CD4-positive, alpha-beta T cell (primary cell): ENCODE measurements around the gene LAMA2. TPM values are rescaled to one million over a fixed set of nuclear protein-coding genes. Genes with fewer than 3 reads are reported as not detected.

Experiments used
- ATAC-seq: fragments of 200-7000 bp; cut with Tn5 transposase; one replicate; pipeline ENCODE4 v1.10.0; 2022; ENCODE audit warnings: mild to moderate bottlenecking; ENCODE audit not compliant: poor library complexity
- CTCF ChIA-PET: fragments of 350-600 bp; sonication (Branson Sonifier 250); formaldehyde crosslinking; loops from one replicate; lab custom pipeline; 2021; ENCODE audit warnings: antibody characterized with exemption, inconsistent platforms; lab: Charles Lee
- POLR2A ChIA-PET: fragments of 350-600 bp; sonication (Branson Sonifier 250); formaldehyde crosslinking; loops from one replicate; lab custom pipeline; 2021; ENCODE audit warnings: antibody characterized with exemption, inconsistent platforms; lab: Charles Lee
- DNase-seq, 14 experiments: peaks; one replicate each; pipeline ENCODE4 v3.0.0-alpha.2; 2013 to 2020; ENCODE audit warnings: mixed read lengths in 2 of 14
- H3K27ac ChIP-seq, 2 donors: one replicate each; pipeline versions ENCODE4 v1.5.1 to v1.7.0; 2013; ENCODE audit warnings: low read length in 2 of 2, low read depth in 1 of 2, mild to moderate bottlenecking in 1 of 2
- H3K27me3 ChIP-seq, 2 experiments: 1 replicate in 1 of 2; 2 replicates in 1 of 2; pipeline versions ENCODE4 v1.6.1 to v1.7.0; 2013; ENCODE audit warnings: low read length in 2 of 2, control low read depth in 1 of 2, mild to moderate bottlenecking in 1 of 2, moderate library complexity in 1 of 2; ENCODE audit not compliant: insufficient read depth in 2 of 2, control insufficient read depth in 1 of 2
- H3K36me3 ChIP-seq: one replicate; pipeline ENCODE4 v1.6.1; 2013; ENCODE audit warnings: low read length, control low read depth; ENCODE audit not compliant: insufficient read depth
- H3K4me1 ChIP-seq: one replicate; pipeline ENCODE4 v1.6.1; 2013; ENCODE audit warnings: low read length, control low read depth; ENCODE audit not compliant: insufficient read depth
- H3K4me3 ChIP-seq: one replicate; pipeline ENCODE4 v1.5.1; 2013; ENCODE audit warnings: mild to moderate bottlenecking, low read length, moderate library complexity
- H3K9me3 ChIP-seq, 2 experiments: 1 replicate in 1 of 2; 2 replicates in 1 of 2; pipeline versions ENCODE4 v1.6.1 to v1.7.0; 2013; ENCODE audit warnings: low read length in 2 of 2, mild to moderate bottlenecking in 2 of 2, control low read depth in 1 of 2, moderate library complexity in 1 of 2; ENCODE audit not compliant: control insufficient read depth in 1 of 2, insufficient read depth in 1 of 2
- H3K27ac Mint-ChIP-seq: one replicate; pipeline ENCODE4 v1.8.0; 2020; ENCODE audit warnings: mixed read lengths
- H3K27me3 Mint-ChIP-seq: one replicate; pipeline ENCODE4 v1.8.0; 2021; ENCODE audit warnings: mixed read lengths
- H3K36me3 Mint-ChIP-seq: one replicate; pipeline ENCODE4 v1.8.0; 2021; ENCODE audit warnings: low read depth, mixed read lengths
- H3K4me1 Mint-ChIP-seq: one replicate; pipeline ENCODE4 v1.8.0; 2021; ENCODE audit warnings: low read depth, mixed read lengths
- H3K4me3 Mint-ChIP-seq: one replicate; pipeline ENCODE4 v1.8.0; 2020; ENCODE audit warnings: mild to moderate bottlenecking, mixed read lengths
- H3K9me3 Mint-ChIP-seq: one replicate; pipeline ENCODE4 v1.8.0; 2020; ENCODE audit warnings: mixed read lengths
- intact Hi-C, 2 experiments: fragments of 100-400 bp; cut with DNase I in 1 of 2; cut with micrococcal nuclease in 1 of 2; formaldehyde crosslinking; loops; one replicate each; pipeline versions ENCODE4 v1.15.1 to v1.9.0; 2023 to 2025; cut with DNase I, micrococcal nuclease
- total RNA-seq, 174 experiments: library from RNA in 2 of 174; stranded (reverse) in 2 of 174; gene quantifications; one replicate each; pipeline ENCODE4 v1.2.3 and lab custom pipeline; 2021 to 2026
- TF ChIP-seq, protein P1 (sequence below): fragments of 200-600 bp; IDR thresholded peaks from one replicate; pipeline ENCODE4 v1.8.0; 2022; ENCODE audit warnings: antibody characterized with exemption, mild to moderate bottlenecking

LAMA2 gene
- total RNA-seq, 2 experiments from 2014 or later = 0.05 to 0.06 TPM

DNA sequence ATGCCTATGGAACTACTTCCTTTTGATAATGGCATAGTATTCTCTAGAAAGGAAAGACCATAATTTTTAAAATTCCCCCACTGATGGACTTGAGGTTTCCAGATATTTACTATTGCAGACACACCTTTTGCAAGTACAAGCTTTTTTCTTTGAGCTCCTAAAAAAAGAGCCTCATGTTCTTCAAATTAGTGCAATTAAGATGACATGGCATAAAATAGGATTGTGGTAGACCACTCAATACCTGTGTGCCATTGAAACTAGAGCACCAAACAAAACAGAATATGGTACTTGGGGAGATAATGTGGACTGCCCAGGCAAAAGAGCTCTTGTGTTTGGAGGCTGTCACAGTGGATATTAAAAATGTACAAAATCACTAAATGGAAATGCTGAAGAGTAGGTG is 19.0 kb upstream of the LAMA2 start:
- intact Hi-C loops = no loop called here
- H3K4me1 ChIP-seq = no peaks in the 10 kb centered on the region
- no peak for ATAC-seq
- H3K27me3 ChIP-seq = no peaks in the 10 kb centered on the region
- Mint-ChIP-seq H3K27ac (no peak overlapping the region), H3K9me3 (no peaks in the 10 kb centered on the region), H3K4me1 (no peaks in the 10 kb centered on the region), H3K4me3 (no peak overlapping the region), H3K27me3 (peaks cover 12% of the 10 kb centered on the region), H3K36me3 (no peaks in the 10 kb centered on the region)
- no peak for DNase-seq
- TF ChIP-seq, protein P1, sequence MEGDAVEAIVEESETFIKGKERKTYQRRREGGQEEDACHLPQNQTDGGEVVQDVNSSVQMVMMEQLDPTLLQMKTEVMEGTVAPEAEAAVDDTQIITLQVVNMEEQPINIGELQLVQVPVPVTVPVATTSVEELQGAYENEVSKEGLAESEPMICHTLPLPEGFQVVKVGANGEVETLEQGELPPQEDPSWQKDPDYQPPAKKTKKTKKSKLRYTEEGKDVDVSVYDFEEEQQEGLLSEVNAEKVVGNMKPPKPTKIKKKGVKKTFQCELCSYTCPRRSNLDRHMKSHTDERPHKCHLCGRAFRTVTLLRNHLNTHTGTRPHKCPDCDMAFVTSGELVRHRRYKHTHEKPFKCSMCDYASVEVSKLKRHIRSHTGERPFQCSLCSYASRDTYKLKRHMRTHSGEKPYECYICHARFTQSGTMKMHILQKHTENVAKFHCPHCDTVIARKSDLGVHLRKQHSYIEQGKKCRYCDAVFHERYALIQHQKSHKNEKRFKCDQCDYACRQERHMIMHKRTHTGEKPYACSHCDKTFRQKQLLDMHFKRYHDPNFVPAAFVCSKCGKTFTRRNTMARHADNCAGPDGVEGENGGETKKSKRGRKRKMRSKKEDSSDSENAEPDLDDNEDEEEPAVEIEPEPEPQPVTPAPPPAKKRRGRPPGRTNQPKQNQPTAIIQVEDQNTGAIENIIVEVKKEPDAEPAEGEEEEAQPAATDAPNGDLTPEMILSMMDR = no peak
- no peak overlapping the region for H3K27ac ChIP-seq
- CTCF ChIA-PET = no interaction called here
- no peak overlapping the region for H3K4me3 ChIP-seq
- POLR2A ChIA-PET = no interaction called here
- H3K9me3 ChIP-seq = peaks cover 4 to 5% of the 10 kb centered on the region in 2 experiments
- no peaks in the 10 kb centered on the region for H3K36me3 ChIP-seq

DNA sequence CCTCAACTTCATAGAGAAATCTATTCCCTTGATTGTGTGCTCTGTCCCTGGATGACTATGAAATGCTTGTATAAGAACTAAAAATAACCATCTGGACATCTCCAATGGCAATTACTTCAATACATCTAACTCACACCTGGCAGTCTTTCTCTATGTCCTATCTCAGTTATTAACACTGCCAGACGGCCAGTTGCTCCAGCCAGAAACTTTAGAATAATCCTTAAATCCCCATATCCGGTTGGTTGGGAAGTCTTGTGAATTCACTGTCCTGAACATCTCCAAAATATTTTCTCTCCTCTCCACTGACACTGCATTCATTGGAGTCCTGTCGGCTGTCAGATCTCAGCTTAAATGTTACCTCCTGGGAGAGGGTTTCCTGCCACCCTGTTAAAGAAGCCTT is 12.2 kb upstream of the LAMA2 start:
- TF ChIP-seq, protein P1 = no peak
- ATAC-seq = no peak
- H3K4me3 Mint-ChIP-seq = no peak overlapping the region
- intact Hi-C loops = no loop called here
- POLR2A ChIA-PET = no interaction called here
- Histone ChIP-seq H3K4me1 (no peaks in the 10 kb centered on the region), H3K4me3 (no peak overlapping the region), H3K27me3 (no peaks in the 10 kb centered on the region), H3K27ac (no peak overlapping the region), H3K36me3 (no peaks in the 10 kb centered on the region), H3K9me3 (no peaks in the 10 kb centered on the region)
- no peaks in the 10 kb centered on the region for H3K4me1 Mint-ChIP-seq
- H3K36me3 Mint-ChIP-seq = no peaks in the 10 kb centered on the region
- CTCF ChIA-PET = no interaction called here
- no peak for DNase-seq
- no peak overlapping the region for H3K27ac Mint-ChIP-seq
- H3K9me3 Mint-ChIP-seq = no peaks in the 10 kb centered on the region
- H3K27me3 Mint-ChIP-seq = peaks cover 24% of the 10 kb centered on the region

DNA sequence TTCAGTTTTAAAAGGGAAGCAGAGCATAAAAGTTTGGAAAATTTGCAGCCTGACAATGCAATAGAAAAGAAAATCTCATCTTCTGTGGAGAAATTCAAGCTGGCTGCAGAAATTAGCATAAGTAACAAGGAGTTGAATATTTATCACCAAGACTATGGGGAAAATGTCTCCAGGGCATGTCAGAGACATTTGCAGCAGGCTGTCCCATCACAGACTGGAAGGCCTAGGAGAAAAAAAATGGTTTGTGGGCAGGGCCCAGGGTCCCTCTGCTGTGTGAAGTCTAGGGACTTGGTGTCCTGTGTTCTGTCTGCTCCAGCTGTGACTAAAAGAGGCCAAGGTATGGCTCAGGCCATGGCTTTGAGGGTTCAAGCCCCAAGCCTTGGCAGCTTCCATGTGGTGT is 8.1 kb upstream of the LAMA2 start:
- H3K27ac ChIP-seq = no peak overlapping the region
- Mint-ChIP-seq H3K27me3 (peaks cover 24% of the 10 kb centered on the region), H3K9me3 (no peaks in the 10 kb centered on the region), H3K4me1 (no peaks in the 10 kb centered on the region), H3K27ac (no peak overlapping the region), H3K36me3 (no peaks in the 10 kb centered on the region), H3K4me3 (no peak overlapping the region)
- no peak overlapping the region for H3K4me3 ChIP-seq
- H3K36me3 ChIP-seq = no peaks in the 10 kb centered on the region
- POLR2A ChIA-PET = no interaction called here
- TF ChIP-seq, protein P1 = no peak
- no peak for DNase-seq
- intact Hi-C loops = no loop called here
- H3K4me1 ChIP-seq = no peaks in the 10 kb centered on the region
- H3K9me3 ChIP-seq = no peaks in the 10 kb centered on the region
- ATAC-seq = no peak
- no peaks in the 10 kb centered on the region for H3K27me3 ChIP-seq
- CTCF ChIA-PET = no interaction called here
